ENCODE data around the gene FOXF2.

DNA sequence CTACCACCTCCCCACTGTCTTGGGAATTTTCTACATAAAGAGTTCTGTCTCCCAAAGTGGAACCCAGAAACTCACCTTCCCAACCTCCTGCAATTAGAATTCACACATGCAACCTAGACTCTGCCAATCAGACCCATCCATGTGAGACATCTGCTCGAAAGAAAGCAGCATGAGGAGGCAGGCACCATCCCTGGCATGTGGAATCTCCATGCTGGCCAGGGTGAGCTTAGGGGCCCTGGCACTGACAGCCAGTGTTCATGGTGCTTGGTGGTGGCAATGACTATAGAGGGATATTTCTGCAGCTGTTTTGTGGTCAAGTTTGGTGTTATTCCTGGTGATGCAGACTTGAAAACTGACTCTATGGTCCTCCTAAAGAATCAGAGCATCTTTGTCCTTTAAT lies 17.4 kb upstream of the FOXF2 start:
- TF ChIP-seq POLR2A (IDR thresholded peaks at IDR 0.05; ENCODE audit: low read depth, low read length) (no peak), TAF1 (IDR thresholded peaks at IDR 0.05; ENCODE audit: borderline replicate concordance, low read depth, low read length) (no peak), POLR2AphosphoS5 (IDR thresholded peaks at IDR 0.05; ENCODE audit: low read depth, low read length) (no peak)

Measured in GM12892 (cell line).